A673 (cell line): ENCODE results near the gene CTSS. TPM values are rescaled to one million over a fixed set of nuclear protein-coding genes. Genes with fewer than 3 reads are reported as not detected.

Experiments used
- BruUV-seq: library from RNA; stranded (reverse); fragments of 400-500 nt; replicated peaks from 2 replicates; lab custom pipeline; 2021; lab: Mats Ljungman, UMichigan
- CTCF ChIA-PET: fragments of 300-600 bp; sonication (Branson Sonifier 250); formaldehyde crosslinking; loops from one replicate; lab custom pipeline; 2022; ENCODE audit warnings: antibody characterized with exemption; lab: Charles Lee
- POLR2A ChIA-PET: fragments of 300-600 bp; sonication (Branson Sonifier 250); formaldehyde crosslinking; loops from one replicate; lab custom pipeline; 2022; ENCODE audit warnings: antibody characterized with exemption; ENCODE audit not compliant: low non-redundant PET; lab: Charles Lee
- DNase-seq: peaks from one replicate; pipeline ENCODE4 v3.0.0-alpha.2; 2015; ENCODE audit warnings: low spot score
- H3K27ac ChIP-seq: fragments of 200-600 bp; sonication (generic); 2 replicates; pipeline ENCODE4 v1.5.1; 2016; ENCODE audit warnings: mixed run types, low read depth, mild to moderate bottlenecking, mixed read lengths, antibody characterized with exemption, low read length; ENCODE audit not compliant: poor library complexity, severe bottlenecking
- H3K27me3 ChIP-seq: fragments of 200-600 bp; sonication (generic); replicated peaks from 2 replicates; pipeline ENCODE4 v1.6.1; 2017; ENCODE audit warnings: mixed run types, low read depth, mild to moderate bottlenecking, mixed read lengths, antibody characterized with exemption, low read length; ENCODE audit not compliant: insufficient read depth, poor library complexity
- H3K36me3 ChIP-seq: fragments of 200-600 bp; sonication (generic); 2 replicates; pipeline ENCODE4 v1.6.1; 2016; ENCODE audit warnings: mixed run types, mild to moderate bottlenecking, mixed read lengths, antibody characterized with exemption, low read length; ENCODE audit not compliant: insufficient read depth, poor library complexity, severe bottlenecking
- H3K4me1 ChIP-seq: fragments of 200-600 bp; sonication (generic); 2 replicates; pipeline ENCODE4 v1.6.1; 2017; ENCODE audit warnings: mixed run types, mild to moderate bottlenecking, mixed read lengths, antibody characterized with exemption, low read length; ENCODE audit not compliant: insufficient read depth, poor library complexity, severe bottlenecking
- H3K4me3 ChIP-seq: fragments of 200-600 bp; sonication (generic); 2 replicates; pipeline ENCODE4 v1.5.1; 2016; ENCODE audit warnings: low read depth, mixed run types, mild to moderate bottlenecking, mixed read lengths, low read length; ENCODE audit not compliant: poor library complexity, severe bottlenecking
- H3K9me3 ChIP-seq: fragments of 200-600 bp; sonication (generic); 2 replicates; pipeline ENCODE4 v1.6.1; 2016; ENCODE audit warnings: mixed run types, low read depth, mild to moderate bottlenecking, mixed read lengths, antibody characterized with exemption, low read length; ENCODE audit not compliant: poor library complexity, severe bottlenecking
- EZH2 ChIP-seq: fragments of 200-600 bp; sonication (generic); IDR thresholded peaks from 2 replicates; pipeline ENCODE4 v1.6.1; 2017; ENCODE audit warnings: borderline replicate concordance, low read depth, mild to moderate bottlenecking, mixed read lengths, antibody characterized with exemption, low read length; ENCODE audit not compliant: poor library complexity, severe bottlenecking
- intact Hi-C: fragments of 100-400 bp; cut with micrococcal nuclease; formaldehyde crosslinking; loops from one replicate; pipeline ENCODE4 v1.10.0; 2022; ENCODE audit not compliant: unreplicated experiment
- total RNA-seq: library from RNA; stranded (reverse); gene quantifications from 2 replicates; pipeline ENCODE4 v1.2.3, GENCODE V29; 2021
- TF ChIP-seq, protein P1 (sequence below): fragments of 300-800, 200-600 bp; sonication (generic); conservative IDR thresholded peaks from 2 replicates; pipeline ENCODE4 v1.5.1; 2017; ENCODE audit warnings: low read depth, mild to moderate bottlenecking, antibody characterized with exemption, low read length, moderate library complexity, mixed read lengths

CTSS gene
- total RNA-seq, 1 experiment from 2014 or later: 3.5 TPM

DNA sequence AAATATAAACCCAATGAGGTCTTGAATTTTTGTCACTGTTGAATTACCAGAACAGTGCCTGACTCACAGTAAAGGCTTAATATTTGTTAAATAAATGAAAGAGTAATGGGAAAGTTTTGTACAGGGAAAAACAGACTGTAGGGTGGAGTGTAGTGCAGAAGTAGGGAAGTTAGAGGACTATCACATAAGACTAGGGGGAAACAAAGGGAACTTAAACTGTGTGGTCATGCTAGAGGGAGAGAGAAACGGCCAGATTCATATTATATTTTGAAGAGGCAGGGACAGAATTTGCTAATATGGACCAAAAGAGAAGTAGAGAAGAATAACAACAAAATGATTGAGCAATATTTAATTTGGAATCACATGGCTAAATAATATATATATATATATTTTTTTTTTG, 27.6 kb upstream of the CTSS start:
- Histone ChIP-seq H3K4me3 (no peak overlapping the region), H3K4me1 (no peaks in the 10 kb centered on the region), H3K9me3 (no peaks in the 10 kb centered on the region), H3K27ac (no peak overlapping the region), H3K27me3 (no peaks in the 10 kb centered on the region), H3K36me3 (no peaks in the 10 kb centered on the region)
- no peak for TF ChIP-seq EZH2
- TF ChIP-seq, protein P1, sequence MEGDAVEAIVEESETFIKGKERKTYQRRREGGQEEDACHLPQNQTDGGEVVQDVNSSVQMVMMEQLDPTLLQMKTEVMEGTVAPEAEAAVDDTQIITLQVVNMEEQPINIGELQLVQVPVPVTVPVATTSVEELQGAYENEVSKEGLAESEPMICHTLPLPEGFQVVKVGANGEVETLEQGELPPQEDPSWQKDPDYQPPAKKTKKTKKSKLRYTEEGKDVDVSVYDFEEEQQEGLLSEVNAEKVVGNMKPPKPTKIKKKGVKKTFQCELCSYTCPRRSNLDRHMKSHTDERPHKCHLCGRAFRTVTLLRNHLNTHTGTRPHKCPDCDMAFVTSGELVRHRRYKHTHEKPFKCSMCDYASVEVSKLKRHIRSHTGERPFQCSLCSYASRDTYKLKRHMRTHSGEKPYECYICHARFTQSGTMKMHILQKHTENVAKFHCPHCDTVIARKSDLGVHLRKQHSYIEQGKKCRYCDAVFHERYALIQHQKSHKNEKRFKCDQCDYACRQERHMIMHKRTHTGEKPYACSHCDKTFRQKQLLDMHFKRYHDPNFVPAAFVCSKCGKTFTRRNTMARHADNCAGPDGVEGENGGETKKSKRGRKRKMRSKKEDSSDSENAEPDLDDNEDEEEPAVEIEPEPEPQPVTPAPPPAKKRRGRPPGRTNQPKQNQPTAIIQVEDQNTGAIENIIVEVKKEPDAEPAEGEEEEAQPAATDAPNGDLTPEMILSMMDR: no peak
- no TSS peak for BruUV-seq
- ChIA-PET CTCF (no interaction called here), POLR2A (no interaction called here)
- DNase-seq: no peak
- intact Hi-C loops: no loop called here

DNA sequence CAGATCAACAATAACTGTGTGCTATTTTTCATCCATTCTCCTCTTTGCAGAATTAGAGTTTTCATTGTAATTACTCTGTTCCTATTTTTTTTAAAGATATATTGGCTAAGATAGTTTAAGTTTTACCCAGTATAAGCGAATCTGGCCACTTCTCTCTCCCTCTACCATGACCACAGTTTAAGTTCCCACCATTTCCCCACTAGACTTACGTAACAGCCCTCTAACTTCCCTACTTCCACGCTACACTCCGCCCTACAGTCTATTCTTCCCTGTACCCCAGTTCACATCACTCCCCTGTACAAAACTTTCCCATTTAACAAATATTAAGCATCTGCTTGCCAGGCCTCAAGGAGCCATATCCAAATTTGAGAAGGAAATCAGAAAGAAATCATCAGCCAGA, 26.0 kb upstream of the CTSS start:
- Histone ChIP-seq H3K9me3 (no peaks in the 10 kb centered on the region), H3K4me3 (no peak overlapping the region), H3K36me3 (no peaks in the 10 kb centered on the region), H3K4me1 (no peaks in the 10 kb centered on the region), H3K27me3 (no peaks in the 10 kb centered on the region), H3K27ac (no peak overlapping the region)
- no TSS peak for BruUV-seq
- CTCF ChIA-PET: no interaction called here
- POLR2A ChIA-PET: no interaction called here
- DNase-seq: no peak
- intact Hi-C loops: no loop called here
- TF ChIP-seq EZH2: no peak
- TF ChIP-seq, protein P1: no peak

DNA sequence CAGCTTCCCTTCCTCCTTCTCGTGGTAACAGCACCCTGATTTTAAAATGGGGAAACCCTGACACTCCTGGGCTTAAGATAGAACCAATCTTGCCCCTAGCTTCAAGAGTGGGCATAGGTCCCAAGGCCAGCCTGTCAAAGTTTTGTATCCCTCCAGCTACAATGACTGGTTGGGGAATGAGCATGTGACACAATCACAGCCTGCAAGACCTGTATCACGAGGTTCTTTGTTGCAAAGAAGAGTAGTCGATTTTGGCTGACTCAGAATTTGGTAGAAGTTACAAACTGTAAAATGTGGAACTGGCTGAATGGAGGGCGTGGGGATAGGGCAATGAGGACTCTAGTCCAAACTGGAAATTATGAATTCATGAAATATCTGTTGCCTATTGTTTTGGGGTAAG, 23.8 kb upstream of the CTSS start:
- Histone ChIP-seq H3K4me3 (no peak overlapping the region), H3K9me3 (no peaks in the 10 kb centered on the region), H3K4me1 (no peaks in the 10 kb centered on the region), H3K36me3 (no peaks in the 10 kb centered on the region), H3K27ac (no peak overlapping the region), H3K27me3 (no peaks in the 10 kb centered on the region)
- intact Hi-C loops: no loop called here
- no TSS peak for BruUV-seq
- CTCF ChIA-PET: interaction anchor here (0.6 kb wide), 1 partner anchor 536 kb away, joined by 6 read pairs; no protein-coding TSS in a partner anchor
- POLR2A ChIA-PET: no interaction called here
- DNase-seq: no peak
- TF ChIP-seq, protein P1: no peak
- TF ChIP-seq EZH2: no peak
